NOMO-1 treated with dmso at 0.1 percent for 144 hours (cell line): Measurements from ENCODE around the gene GALNT18.
A peak's percentile ranks its signal among the peaks of the same experiment; 100 is the strongest.

ENCODE experiments used
- DNase-seq: peaks from one replicate; lab custom pipeline; 2025; ENCODE audit not compliant: unreplicated experiment; lab: John Stamatoyannopoulos, UW

The GALNT18 gene

GRCh38 chr11:11441091-11441490, 180.7 kb downstream of the GALNT18 start:
- no peak for DNase-seq

GRCh38 chr11:11440144-11440543, 181.7 kb downstream of the GALNT18 start:
- DNase-seq: no peak

GRCh38 chr11:11439591-11439990, 182.2 kb downstream of the GALNT18 start:
- DNase-seq: no peak

- no peak for DNase-seq
These were observed 185.0 kb downstream of the GALNT18 start for GRCh38 chr11:11436715-11437313.

- DNase-seq: no peak
These were observed 186.2 kb downstream of the GALNT18 start for GRCh38 chr11:11435635-11436034.

GRCh38 chr11:11433960-11434359, 187.8 kb downstream of the GALNT18 start:
- no peak for DNase-seq

- no peak for DNase-seq
These were observed 189.0 kb downstream of the GALNT18 start for GRCh38 chr11:11432621-11433319.

- no peak for DNase-seq
These were observed 191.4 kb downstream of the GALNT18 start for GRCh38 chr11:11430431-11430830.

GRCh38 chr11:11428714-11429113, 193.1 kb downstream of the GALNT18 start:
- no peak for DNase-seq

- DNase-seq: no peak
These were observed 194.3 kb downstream of the GALNT18 start for GRCh38 chr11:11427542-11427941.

GRCh38 chr11:11427140-11427539, 194.7 kb downstream of the GALNT18 start:
- DNase-seq: no peak

GRCh38 chr11:11426226-11426952, 195.4 kb downstream of the GALNT18 start:
- no peak for DNase-seq

- DNase-seq: no peak
These were observed 196.0 kb downstream of the GALNT18 start for GRCh38 chr11:11425806-11426205.

GRCh38 chr11:11424688-11425087, 197.1 kb downstream of the GALNT18 start:
- no peak for DNase-seq

- DNase-seq: no peak
These were observed 199.2 kb downstream of the GALNT18 start for GRCh38 chr11:11422411-11423128.

GRCh38 chr11:11421509-11421908, 200.3 kb downstream of the GALNT18 start:
- no peak for DNase-seq

GRCh38 chr11:11420899-11421285, 200.9 kb downstream of the GALNT18 start:
- no peak for DNase-seq

GRCh38 chr11:11420191-11420898, 201.5 kb downstream of the GALNT18 start:
- DNase-seq: no peak

GRCh38 chr11:11419747-11420146, 202.1 kb downstream of the GALNT18 start:
- no peak for DNase-seq

GRCh38 chr11:11416917-11417316, 204.9 kb downstream of the GALNT18 start:
- no peak for DNase-seq

GRCh38 chr11:11416502-11416901, 205.3 kb downstream of the GALNT18 start:
- DNase-seq: peak; percentile 71
